NCI-H187 (cell line): ENCODE measurements around the gene VGLL3.

Experiments
- DNase-seq, 2 experiments: peaks; one replicate each; lab custom pipeline; 2025; lab: John Stamatoyannopoulos, UW

The VGLL3 gene

GRCh38 chr3:86950717-86951116 is 40.2 kb downstream of the VGLL3 start:
- DNase-seq: no peak

DNA sequence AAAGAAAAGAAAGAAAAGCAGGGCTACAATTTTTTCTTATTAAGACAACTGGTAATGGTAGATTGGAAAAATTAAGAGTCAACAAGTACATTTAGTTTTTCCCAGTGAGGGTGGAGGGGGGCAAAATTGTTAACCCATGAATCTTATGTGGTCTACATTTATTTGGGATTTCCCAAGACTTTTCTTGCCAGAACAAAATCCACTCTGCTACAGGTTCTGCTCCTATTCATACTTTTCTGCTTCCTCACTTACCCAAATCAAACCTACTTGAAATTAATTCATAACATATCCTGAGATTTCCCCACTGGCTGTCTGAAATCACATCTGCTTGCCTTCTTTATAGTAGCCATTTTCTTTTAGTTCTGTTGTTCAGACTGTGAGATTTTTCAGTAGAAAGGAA is 41.1 kb downstream of the VGLL3 start:
- DNase-seq: no peak

GRCh38 chr3:86948822-86949221 is 42.1 kb downstream of the VGLL3 start:
- no peak for DNase-seq

DNA sequence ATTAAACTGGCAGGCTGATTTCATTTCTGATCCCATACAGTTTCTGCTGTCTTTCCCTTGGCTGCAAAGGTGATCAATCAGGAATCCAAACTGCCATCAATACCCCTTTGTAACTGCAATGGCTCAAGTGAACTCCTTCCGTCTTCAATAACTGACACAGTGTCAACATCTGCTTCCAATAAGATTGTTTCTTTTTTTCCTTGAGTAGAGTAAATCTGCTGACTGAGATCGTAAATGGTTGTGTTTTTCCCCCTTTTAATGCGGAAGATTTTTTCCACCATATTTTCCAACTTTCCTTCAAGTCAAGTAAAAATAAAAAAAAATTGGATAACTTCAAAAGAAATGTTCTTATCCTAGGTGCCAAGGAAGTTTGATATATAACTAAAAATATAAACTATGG is 48.7 kb downstream of the VGLL3 start:
- DNase-seq: no peak

DNA sequence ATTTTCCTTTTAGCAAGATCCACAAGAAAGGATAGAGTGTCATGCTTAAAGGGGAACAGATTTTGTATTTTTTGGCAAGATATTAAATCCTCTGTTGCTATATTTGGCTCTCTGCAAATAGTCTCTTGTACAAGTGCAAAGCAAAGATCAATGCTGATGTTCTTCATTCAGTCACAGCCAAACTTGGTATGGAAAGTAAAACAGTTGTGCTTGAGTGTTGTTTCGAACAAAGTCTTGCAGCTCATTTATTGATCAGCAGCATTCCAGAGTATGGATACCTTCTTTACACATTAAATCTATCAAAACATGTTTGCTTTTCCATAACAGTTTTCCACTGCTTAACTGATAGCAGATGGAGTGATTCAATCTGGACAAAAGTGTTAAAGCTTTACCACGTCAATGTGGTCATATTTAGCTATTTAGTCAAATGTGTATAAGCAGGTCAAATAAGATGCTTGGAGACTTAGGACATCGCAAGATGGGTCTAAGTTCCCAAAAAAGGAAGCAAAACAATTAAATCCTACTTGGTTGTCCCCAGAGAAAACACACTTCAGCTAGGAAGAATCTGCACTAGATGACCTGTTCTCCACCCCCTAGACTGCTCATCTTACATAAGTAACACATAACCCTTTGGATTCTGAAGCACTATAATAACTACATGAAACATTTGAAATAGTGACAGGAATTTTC is 52.4 kb downstream of the VGLL3 start:
- DNase-seq: no peak

- DNase-seq: no peak
Measured at GRCh38 chr3:86937306-86937791, 53.6 kb downstream of the VGLL3 start.

GRCh38 chr3:86934851-86935250 is 56.1 kb downstream of the VGLL3 start:
- DNase-seq: no peak

- no peak for DNase-seq
Measured at GRCh38 chr3:86930831-86931230, 60.1 kb downstream of the VGLL3 start.

GRCh38 chr3:86930181-86930580 is 60.8 kb downstream of the VGLL3 start:
- no peak for DNase-seq

GRCh38 chr3:86929046-86929445 is 61.9 kb downstream of the VGLL3 start:
- no peak for DNase-seq

DNA sequence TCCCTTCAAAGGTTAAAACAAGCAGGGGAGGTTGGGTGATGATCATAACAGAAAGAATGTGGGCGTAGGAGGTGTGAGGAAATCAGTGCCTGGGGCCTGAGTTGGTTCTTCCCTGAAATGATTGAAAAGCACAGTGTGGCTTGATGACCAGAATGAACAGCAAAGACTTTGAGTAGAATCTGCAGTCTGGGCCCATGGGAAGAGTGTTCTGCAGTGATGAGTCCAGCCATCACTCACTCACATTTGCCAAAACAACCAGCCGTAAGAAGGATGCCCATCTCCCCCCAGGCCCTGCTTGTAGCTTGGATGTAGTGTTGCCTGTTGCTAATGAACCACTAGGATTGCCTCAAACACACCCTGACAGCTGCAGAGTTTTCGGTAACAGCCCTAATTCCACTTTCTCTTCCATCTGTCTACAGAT is 67.9 kb downstream of the VGLL3 start:
- DNase-seq: no peak

- no peak for DNase-seq
Measured at GRCh38 chr3:86921971-86922680, 68.8 kb downstream of the VGLL3 start.

DNA sequence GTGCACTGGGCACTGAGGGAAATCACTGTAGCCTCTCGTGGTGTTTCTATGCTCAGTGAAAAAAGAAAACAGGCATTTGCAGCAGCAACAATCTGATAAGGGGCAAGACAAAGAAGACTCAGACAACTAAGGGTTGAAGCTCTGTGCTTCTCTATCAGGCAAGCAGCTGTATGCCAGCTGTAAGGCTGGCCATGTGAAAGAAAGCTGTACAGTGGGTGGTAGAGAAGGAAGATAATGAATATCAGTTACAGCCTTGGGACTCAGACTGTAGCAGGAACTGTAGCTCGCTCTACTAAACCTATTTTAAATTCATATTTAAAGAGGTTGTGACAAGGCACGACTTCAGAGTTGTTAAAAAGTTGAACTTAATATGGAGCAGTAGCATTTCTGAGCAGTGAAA is 76.3 kb downstream of the VGLL3 start:
- DNase-seq: no peak

- DNase-seq: no peak
Measured at GRCh38 chr3:86913160-86913559, 77.8 kb downstream of the VGLL3 start.

DNA sequence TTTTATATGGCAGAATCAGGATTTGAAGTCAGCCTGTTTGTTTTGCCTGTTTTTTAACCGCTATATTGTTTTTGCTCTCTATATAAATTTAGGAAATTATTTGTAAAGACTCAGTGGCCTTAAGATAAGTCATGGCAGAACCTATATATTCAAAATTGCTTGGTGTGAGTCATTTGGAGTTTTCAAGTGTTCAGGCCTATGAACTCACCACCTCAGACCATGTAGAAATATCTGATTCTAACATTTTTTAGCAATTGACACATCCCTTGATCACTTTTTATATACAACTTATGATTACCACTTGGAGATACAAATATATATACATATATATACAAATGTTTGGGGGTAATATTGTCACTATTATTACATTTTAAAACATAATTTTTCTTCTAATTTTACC is 95.7 kb downstream of the VGLL3 start:
- DNase-seq: no peak

- DNase-seq: no peak
Measured at GRCh38 chr3:86890741-86891396, 100.1 kb downstream of the VGLL3 start.
